ENCODE results near the gene KIRREL3. TPM values are rescaled to one million over a fixed set of nuclear protein-coding genes. Genes with fewer than 3 reads are reported as not detected.

KIRREL3 gene
- polyA plus RNA-seq, 1 of the 3 experiments (the other 2 are of a cell fraction) = 3.7 TPM

GRCh38 chr11:126499131-126499752, 501.3 kb downstream of the KIRREL3 start:
- no peaks in the 10 kb centered on the region for H3K9me2 ChIP-seq
- no peak overlapping the region for H3K27ac ChIP-seq (ENCODE audit: low read depth in 2 of 2, low read length in 1 of 2)
- no peak overlapping the region for H3K4me3 ChIP-seq (ENCODE audit: low read depth in 2 of 2, low read length in 1 of 2)
- peaks cover 0 to 44% of the 10 kb centered on the region in 2 experiments; a peak in 2 of 4 replicates for H3K4me1 ChIP-seq (ENCODE audit: control insufficient read depth in 1 of 2, insufficient read depth in 2 of 2, low read depth in 1 of 2, low read length in 1 of 2)
- CTCF ChIA-PET = interaction anchor here (1.1 to 2.6 kb wide), 5 partner anchors 13 to 108 kb away, joined by 3 to 7 read pairs (median 6); no protein-coding TSS in a partner anchor
- no peaks in the 10 kb centered on the region for H4K20me1 ChIP-seq (ENCODE audit: insufficient read depth)
- H3K36me3 ChIP-seq (replicated peaks in 1 of 2; ENCODE audit: control insufficient read depth in 1 of 2, insufficient read depth in 2 of 2, low read length in 1 of 2) = no peaks in the 10 kb centered on the region
- 76% methylated on average over 19 of the region's 19 CpGs for WGBS (ENCODE audit: low lambda C conversion rate)
- H3K9me3 ChIP-seq = no peaks in the 10 kb centered on the region
- no peak overlapping the region for H3K4me2 ChIP-seq
- TF ChIP-seq USF2 (IDR thresholded peaks at IDR 0.05; ENCODE audit: borderline replicate concordance, low read depth, low read length) (no peak), NFIC (IDR thresholded peaks at IDR 0.05; ENCODE audit: borderline replicate concordance) (no peak), EP300 (IDR thresholded peaks at IDR 0.05; ENCODE audit: borderline replicate concordance in 1 of 2, low read depth in 1 of 2, low read length in 1 of 2) (no peak), NRF1 (IDR thresholded peaks at IDR 0.05; ENCODE audit: low read depth, low read length) (no peak), TEAD4 (IDR thresholded peaks at IDR 0.05; ENCODE audit: borderline replicate concordance, insufficient read depth) (no peak), CTCF (IDR thresholded peaks at IDR 0.05) (no peak), ELF1 (IDR thresholded peaks at IDR 0.05) (no peak), SMC3 (IDR thresholded peaks at IDR 0.05; ENCODE audit: low read depth, low read length) (no peak), MEF2A (IDR thresholded peaks at IDR 0.05; ENCODE audit: borderline replicate concordance, low read depth) (no peak), SIN3A (IDR thresholded peaks at IDR 0.05; ENCODE audit: borderline replicate concordance, low read depth, low read length) (no peak)
- TF ChIP-seq, protein P1, sequence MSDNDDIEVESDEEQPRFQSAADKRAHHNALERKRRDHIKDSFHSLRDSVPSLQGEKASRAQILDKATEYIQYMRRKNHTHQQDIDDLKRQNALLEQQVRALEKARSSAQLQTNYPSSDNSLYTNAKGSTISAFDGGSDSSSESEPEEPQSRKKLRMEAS (IDR thresholded peaks at IDR 0.05; ENCODE audit: low read depth) = no peak
- TF ChIP-seq, protein P2, sequence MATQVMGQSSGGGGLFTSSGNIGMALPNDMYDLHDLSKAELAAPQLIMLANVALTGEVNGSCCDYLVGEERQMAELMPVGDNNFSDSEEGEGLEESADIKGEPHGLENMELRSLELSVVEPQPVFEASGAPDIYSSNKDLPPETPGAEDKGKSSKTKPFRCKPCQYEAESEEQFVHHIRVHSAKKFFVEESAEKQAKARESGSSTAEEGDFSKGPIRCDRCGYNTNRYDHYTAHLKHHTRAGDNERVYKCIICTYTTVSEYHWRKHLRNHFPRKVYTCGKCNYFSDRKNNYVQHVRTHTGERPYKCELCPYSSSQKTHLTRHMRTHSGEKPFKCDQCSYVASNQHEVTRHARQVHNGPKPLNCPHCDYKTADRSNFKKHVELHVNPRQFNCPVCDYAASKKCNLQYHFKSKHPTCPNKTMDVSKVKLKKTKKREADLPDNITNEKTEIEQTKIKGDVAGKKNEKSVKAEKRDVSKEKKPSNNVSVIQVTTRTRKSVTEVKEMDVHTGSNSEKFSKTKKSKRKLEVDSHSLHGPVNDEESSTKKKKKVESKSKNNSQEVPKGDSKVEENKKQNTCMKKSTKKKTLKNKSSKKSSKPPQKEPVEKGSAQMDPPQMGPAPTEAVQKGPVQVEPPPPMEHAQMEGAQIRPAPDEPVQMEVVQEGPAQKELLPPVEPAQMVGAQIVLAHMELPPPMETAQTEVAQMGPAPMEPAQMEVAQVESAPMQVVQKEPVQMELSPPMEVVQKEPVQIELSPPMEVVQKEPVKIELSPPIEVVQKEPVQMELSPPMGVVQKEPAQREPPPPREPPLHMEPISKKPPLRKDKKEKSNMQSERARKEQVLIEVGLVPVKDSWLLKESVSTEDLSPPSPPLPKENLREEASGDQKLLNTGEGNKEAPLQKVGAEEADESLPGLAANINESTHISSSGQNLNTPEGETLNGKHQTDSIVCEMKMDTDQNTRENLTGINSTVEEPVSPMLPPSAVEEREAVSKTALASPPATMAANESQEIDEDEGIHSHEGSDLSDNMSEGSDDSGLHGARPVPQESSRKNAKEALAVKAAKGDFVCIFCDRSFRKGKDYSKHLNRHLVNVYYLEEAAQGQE (IDR thresholded peaks at IDR 0.05; ENCODE audit: low read depth, low read length) = no peak
- TF ChIP-seq, protein P3, sequence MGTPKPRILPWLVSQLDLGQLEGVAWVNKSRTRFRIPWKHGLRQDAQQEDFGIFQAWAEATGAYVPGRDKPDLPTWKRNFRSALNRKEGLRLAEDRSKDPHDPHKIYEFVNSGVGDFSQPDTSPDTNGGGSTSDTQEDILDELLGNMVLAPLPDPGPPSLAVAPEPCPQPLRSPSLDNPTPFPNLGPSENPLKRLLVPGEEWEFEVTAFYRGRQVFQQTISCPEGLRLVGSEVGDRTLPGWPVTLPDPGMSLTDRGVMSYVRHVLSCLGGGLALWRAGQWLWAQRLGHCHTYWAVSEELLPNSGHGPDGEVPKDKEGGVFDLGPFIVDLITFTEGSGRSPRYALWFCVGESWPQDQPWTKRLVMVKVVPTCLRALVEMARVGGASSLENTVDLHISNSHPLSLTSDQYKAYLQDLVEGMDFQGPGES (IDR thresholded peaks at IDR 0.05; ENCODE audit: low read depth, low read length) = no peak
- no peaks in the 10 kb centered on the region for H3K27me3 ChIP-seq (ENCODE audit: insufficient read depth)
- DNase-seq = no peak
- POLR2A ChIA-PET = no interaction called here
- no peaks in the 10 kb centered on the region for H3F3A ChIP-seq (replicated peaks; ENCODE audit: insufficient read depth)
- H3K79me2 ChIP-seq (ENCODE audit: insufficient read depth) = no peaks in the 10 kb centered on the region
- no peak overlapping the region for H3K9ac ChIP-seq
- no peak overlapping the region for H2AFZ ChIP-seq (ENCODE audit: low read depth)

Measured in SK-N-SH (cell line).